ENCODE data around the gene LINS1.
"Not testable (repeated sequence)": the region's sequence is repeated elsewhere in the genome, so short reads cannot be mapped to it uniquely, and the experiment has no call there.

The LINS1 gene

GRCh38 chr15:100602823-100603393 lies 924 bp upstream of the LINS1 start:
- no peak for DNase-seq (ENCODE audit: low read depth, low spot score)

- DNase-seq (ENCODE audit: low read depth, low spot score): no peak
Observed at GRCh38 chr15:100601617-100602063, 344 bp downstream of the LINS1 start.

- DNase-seq (ENCODE audit: low read depth, low spot score): no peak
Observed at GRCh38 chr15:100601163-100601562, 821 bp downstream of the LINS1 start.

- no peak for DNase-seq (ENCODE audit: low read depth, low spot score)
Observed at GRCh38 chr15:100598655-100599054, 3.3 kb downstream of the LINS1 start.

- DNase-seq (ENCODE audit: low read depth, low spot score): no peak
Observed at GRCh38 chr15:100597862-100598261, 4.1 kb downstream of the LINS1 start.

- no peak for DNase-seq (ENCODE audit: low read depth, low spot score)
Observed at GRCh38 chr15:100596792-100597191, 5.2 kb downstream of the LINS1 start.

GRCh38 chr15:100595964-100596363 lies 6.0 kb downstream of the LINS1 start:
- DNase-seq (ENCODE audit: low read depth, low spot score): no peak

GRCh38 chr15:100593431-100593830 lies 8.6 kb downstream of the LINS1 start:
- DNase-seq (ENCODE audit: low read depth, low spot score): no peak

GRCh38 chr15:100592898-100593297 lies 9.1 kb downstream of the LINS1 start:
- no peak for DNase-seq (ENCODE audit: low read depth, low spot score)

- no peak for DNase-seq (ENCODE audit: low read depth, low spot score)
Observed at GRCh38 chr15:100591835-100592234, 10.1 kb downstream of the LINS1 start.

GRCh38 chr15:100591163-100591562 lies 10.8 kb downstream of the LINS1 start:
- not testable (repeated sequence) for DNase-seq (ENCODE audit: low read depth, low spot score)

- no peak for DNase-seq (ENCODE audit: low read depth, low spot score)
Observed at GRCh38 chr15:100588638-100589242, 13.2 kb downstream of the LINS1 start.

- DNase-seq (ENCODE audit: low read depth, low spot score): no peak
Observed at GRCh38 chr15:100580414-100580813, 21.6 kb downstream of the LINS1 start.

- no peak for DNase-seq (ENCODE audit: low read depth, low spot score)
Observed at GRCh38 chr15:100573526-100573925, 28.5 kb downstream of the LINS1 start.

- DNase-seq (ENCODE audit: low read depth, low spot score): no peak
Observed at GRCh38 chr15:100572362-100572983, 29.5 kb downstream of the LINS1 start.

- DNase-seq (ENCODE audit: low read depth, low spot score): no peak
Observed at GRCh38 chr15:100571592-100572167, 30.3 kb downstream of the LINS1 start.

GRCh38 chr15:100570735-100571313 lies 31.2 kb downstream of the LINS1 start:
- no peak for DNase-seq (ENCODE audit: low read depth, low spot score)

GRCh38 chr15:100570275-100570674 lies 31.7 kb downstream of the LINS1 start:
- DNase-seq (ENCODE audit: low read depth, low spot score): no peak

- DNase-seq (ENCODE audit: low read depth, low spot score): no peak
Observed at GRCh38 chr15:100569391-100569790, 32.6 kb downstream of the LINS1 start.

GRCh38 chr15:100566850-100567628 lies 34.9 kb downstream of the LINS1 start:
- DNase-seq (ENCODE audit: low read depth, low spot score): no peak

GRCh38 chr15:100565591-100565990 lies 36.4 kb downstream of the LINS1 start:
- no peak for DNase-seq (ENCODE audit: low read depth, low spot score)

GRCh38 chr15:100560323-100560722 lies 41.7 kb downstream of the LINS1 start:
- DNase-seq (ENCODE audit: low read depth, low spot score): no peak
